OCI-LY1 (cell line): ENCODE measurements around the gene DECR2.

Source experiments
- H2AFZ ChIP-seq: fragments of 200-600 bp; sonication (generic), shearing (Covaris generic); 2 replicates; pipeline ENCODE4 v1.6.0; 2014; ENCODE audit warnings: antibody characterized with exemption, mild to moderate bottlenecking, low read length
- H3F3A ChIP-seq: fragments of 200-600 bp; sonication (generic), shearing (Covaris generic); 2 replicates; pipeline ENCODE4 v1.6.0; 2014; ENCODE audit warnings: mild to moderate bottlenecking, antibody characterized with exemption, low read length, moderate library complexity; ENCODE audit not compliant: insufficient read depth
- H3K27ac ChIP-seq: fragments of 200-600 bp; sonication (generic); 2 replicates; pipeline ENCODE4 v1.5.1; 2014; ENCODE audit warnings: low read length, mixed run types, mild to moderate bottlenecking, low read depth; ENCODE audit not compliant: poor library complexity, severe bottlenecking
- H3K27me3 ChIP-seq: fragments of 200-600 bp; sonication (generic); 2 replicates; pipeline ENCODE4 v1.6.0; 2014; ENCODE audit warnings: antibody characterized with exemption, mild to moderate bottlenecking, low read length, moderate library complexity; ENCODE audit not compliant: insufficient read depth
- H3K36me3 ChIP-seq: fragments of 200-600 bp; sonication (generic); 2 replicates; pipeline ENCODE4 v1.6.1; 2014; ENCODE audit warnings: mild to moderate bottlenecking, antibody characterized with exemption, low read length, moderate library complexity, mixed read lengths; ENCODE audit not compliant: insufficient read depth
- H3K4me1 ChIP-seq: fragments of 200-600 bp; sonication (generic); 2 replicates; pipeline ENCODE4 v1.5.1; 2014; ENCODE audit warnings: mild to moderate bottlenecking, low read length, moderate library complexity; ENCODE audit not compliant: insufficient read depth, severe bottlenecking
- H3K4me2 ChIP-seq: fragments of 200-600 bp; sonication (generic), shearing (Covaris generic); 2 replicates; pipeline ENCODE4 v1.6.1; 2014; ENCODE audit warnings: low read length
- H3K4me3 ChIP-seq: fragments of 200-600 bp; sonication (generic); 2 replicates; pipeline ENCODE4 v1.5.1; 2014; ENCODE audit warnings: low read length, low read depth, mild to moderate bottlenecking, mixed read lengths; ENCODE audit not compliant: poor library complexity, severe bottlenecking
- H3K79me2 ChIP-seq: fragments of 200-600 bp; shearing (Covaris generic); 2 replicates; pipeline ENCODE4 v1.6.1; 2016; ENCODE audit warnings: mixed run types, low read length, mixed read lengths; ENCODE audit not compliant: insufficient read depth
- H3K9ac ChIP-seq: fragments of 200-600 bp; sonication (generic), shearing (Covaris generic); 2 replicates; pipeline ENCODE4 v1.6.1; 2014; ENCODE audit warnings: mild to moderate bottlenecking, low read length, mixed read lengths
- H3K9me2 ChIP-seq: fragments of 200-600 bp; sonication (generic), shearing (Covaris generic); 2 replicates; pipeline ENCODE4 v1.6.1; 2014; ENCODE audit warnings: low read depth, mild to moderate bottlenecking, low read length, mixed read lengths
- H3K9me3 ChIP-seq: fragments of 200-600 bp; shearing (Covaris generic); 2 replicates; pipeline ENCODE4 v1.6.1; 2014; ENCODE audit warnings: low read length, mixed read lengths
- H4K20me1 ChIP-seq: fragments of 200-600 bp; sonication (generic), shearing (Covaris generic); 2 replicates; pipeline ENCODE4 v1.6.0; 2016; ENCODE audit warnings: mild to moderate bottlenecking, low read length; ENCODE audit not compliant: insufficient read depth
- EZH2 ChIP-seq: fragments of 200-600 bp; sonication (generic), shearing (Covaris generic); IDR thresholded peaks from 2 replicates; pipeline ENCODE4 v1.8.0; 2017; ENCODE audit warnings: borderline replicate concordance, mixed run types, mild to moderate bottlenecking, antibody characterized with exemption, low read length, moderate library complexity, mixed read lengths
- TF ChIP-seq, protein P1 (sequence below): fragments of 200-600 bp; sonication (generic), shearing (Covaris generic); IDR thresholded peaks from 2 replicates; pipeline ENCODE4 v1.5.1; 2017; ENCODE audit warnings: mild to moderate bottlenecking, antibody characterized with exemption, low read length, moderate library complexity, mixed read lengths

The DECR2 gene

GRCh38 chr16:425740-426114 is 24.0 kb downstream of the DECR2 start:
- H3K79me2 ChIP-seq = no peaks in the 10 kb centered on the region
- H3K9me2 ChIP-seq = no peaks in the 10 kb centered on the region
- H4K20me1 ChIP-seq = no peaks in the 10 kb centered on the region
- H3K9ac ChIP-seq = peak overlapping the region; percentile 53; the same call in 1 of the 2 replicates
- no peak overlapping the region for H2AFZ ChIP-seq
- no peak for TF ChIP-seq EZH2
- TF ChIP-seq, protein P1, sequence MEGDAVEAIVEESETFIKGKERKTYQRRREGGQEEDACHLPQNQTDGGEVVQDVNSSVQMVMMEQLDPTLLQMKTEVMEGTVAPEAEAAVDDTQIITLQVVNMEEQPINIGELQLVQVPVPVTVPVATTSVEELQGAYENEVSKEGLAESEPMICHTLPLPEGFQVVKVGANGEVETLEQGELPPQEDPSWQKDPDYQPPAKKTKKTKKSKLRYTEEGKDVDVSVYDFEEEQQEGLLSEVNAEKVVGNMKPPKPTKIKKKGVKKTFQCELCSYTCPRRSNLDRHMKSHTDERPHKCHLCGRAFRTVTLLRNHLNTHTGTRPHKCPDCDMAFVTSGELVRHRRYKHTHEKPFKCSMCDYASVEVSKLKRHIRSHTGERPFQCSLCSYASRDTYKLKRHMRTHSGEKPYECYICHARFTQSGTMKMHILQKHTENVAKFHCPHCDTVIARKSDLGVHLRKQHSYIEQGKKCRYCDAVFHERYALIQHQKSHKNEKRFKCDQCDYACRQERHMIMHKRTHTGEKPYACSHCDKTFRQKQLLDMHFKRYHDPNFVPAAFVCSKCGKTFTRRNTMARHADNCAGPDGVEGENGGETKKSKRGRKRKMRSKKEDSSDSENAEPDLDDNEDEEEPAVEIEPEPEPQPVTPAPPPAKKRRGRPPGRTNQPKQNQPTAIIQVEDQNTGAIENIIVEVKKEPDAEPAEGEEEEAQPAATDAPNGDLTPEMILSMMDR = no peak
- H3F3A ChIP-seq = no peaks in the 10 kb centered on the region
- H3K4me3 ChIP-seq = peak overlapping the region; percentile 60
- peaks cover 10% of the 10 kb centered on the region for H3K27me3 ChIP-seq
- no peaks in the 10 kb centered on the region for H3K9me3 ChIP-seq
- peak overlapping the region; percentile 74 for H3K4me2 ChIP-seq
- H3K27ac ChIP-seq = no peak overlapping the region
- H3K4me1 ChIP-seq = peaks cover 29% of the 10 kb centered on the region
- H3K36me3 ChIP-seq = no peaks in the 10 kb centered on the region; the same call in 1 of the 2 replicates

DNA sequence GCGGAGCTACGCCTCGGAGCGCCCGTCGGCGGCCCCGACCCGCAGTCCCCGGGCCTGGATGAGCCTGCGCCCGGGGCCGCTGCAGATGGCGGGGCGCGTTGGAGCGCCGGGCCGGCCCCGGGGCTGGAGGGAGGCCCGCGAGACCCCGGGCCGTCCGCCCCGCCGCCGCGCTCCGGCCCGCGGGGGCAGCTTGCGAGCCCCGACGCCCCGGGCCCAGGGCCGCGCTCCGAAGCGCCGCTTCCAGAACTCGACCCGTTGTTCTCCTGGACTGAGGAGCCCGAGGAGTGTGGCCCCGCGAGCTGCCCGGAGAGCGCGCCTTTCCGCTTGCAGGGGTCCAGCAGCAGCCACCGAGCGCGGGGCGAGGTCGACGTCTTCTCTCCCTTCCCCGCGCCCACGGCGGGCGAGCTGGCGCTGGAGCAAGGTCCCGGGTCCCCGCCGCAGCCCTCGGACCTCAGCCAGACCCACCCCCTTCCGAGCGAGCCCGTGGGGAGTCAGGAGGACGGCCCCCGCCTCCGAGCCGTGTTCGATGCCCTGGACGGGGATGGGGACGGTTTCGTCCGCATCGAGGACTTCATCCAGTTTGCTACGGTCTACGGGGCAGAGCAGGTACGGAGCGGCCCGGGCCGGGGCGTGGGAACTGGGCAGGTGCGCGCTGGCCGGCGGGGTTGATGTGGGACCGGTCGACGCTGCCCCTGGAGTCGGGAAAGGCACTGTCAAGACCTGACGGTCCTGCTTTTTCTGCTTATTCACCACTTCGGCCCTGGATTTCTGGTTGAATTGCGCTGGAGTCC is 24.6 kb downstream of the DECR2 start:
- Histone ChIP-seq H3F3A (no peaks in the 10 kb centered on the region), H3K9me3 (no peaks in the 10 kb centered on the region), H3K4me3 (peak overlapping the region; percentile 71), H3K27ac (no peak overlapping the region), H3K36me3 (no peaks in the 10 kb centered on the region; the same call in 1 of the 2 replicates), H3K27me3 (peaks cover 8% of the 10 kb centered on the region), H3K4me1 (peaks cover 29% of the 10 kb centered on the region), H3K9me2 (no peaks in the 10 kb centered on the region), H3K79me2 (no peaks in the 10 kb centered on the region), H3K9ac (peak overlapping the region; percentile 68), H4K20me1 (no peaks in the 10 kb centered on the region), H3K4me2 (peak overlapping the region; percentile 89), H2AFZ (no peak overlapping the region)
- TF ChIP-seq, protein P1 = no peak
- no peak for TF ChIP-seq EZH2

DNA sequence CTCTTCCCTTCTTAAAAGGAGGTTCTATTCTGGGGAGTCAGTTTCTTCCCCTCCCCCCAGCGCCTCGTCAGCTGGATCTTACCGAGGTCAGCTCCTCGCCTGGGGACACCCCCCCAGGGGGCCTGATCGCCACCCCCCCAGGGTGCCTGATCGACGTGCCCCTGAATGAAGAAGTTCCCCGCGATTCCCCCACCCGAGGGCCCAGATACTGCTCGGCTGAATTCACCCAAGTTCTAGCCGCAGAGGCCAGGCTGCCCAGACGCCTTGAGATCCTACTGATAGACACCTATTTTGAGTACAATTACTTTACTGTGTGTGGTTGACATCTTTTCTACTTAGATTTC is 25.2 kb downstream of the DECR2 start:
- H3K9me2 ChIP-seq = no peaks in the 10 kb centered on the region
- no peaks in the 10 kb centered on the region for H3F3A ChIP-seq
- no peaks in the 10 kb centered on the region for H3K79me2 ChIP-seq
- peaks cover 29% of the 10 kb centered on the region for H3K4me1 ChIP-seq
- H3K9ac ChIP-seq = peak overlapping the region; percentile 68
- H3K9me3 ChIP-seq = no peaks in the 10 kb centered on the region
- peak overlapping the region; percentile 89 for H3K4me2 ChIP-seq
- TF ChIP-seq EZH2 = no peak
- TF ChIP-seq, protein P1 = no peak
- no peak overlapping the region for H3K27ac ChIP-seq
- H2AFZ ChIP-seq = no peak overlapping the region
- peaks cover 8% of the 10 kb centered on the region for H3K27me3 ChIP-seq
- peak overlapping the region; percentile 71 for H3K4me3 ChIP-seq
- H3K36me3 ChIP-seq = no peaks in the 10 kb centered on the region; the same call in 1 of the 2 replicates
- H4K20me1 ChIP-seq = no peaks in the 10 kb centered on the region
